ENCODE measurements around the gene TLX2.

- TF ChIP-seq CTCF (IDR thresholded peaks at IDR 0.05) (no peak), EP300 (IDR thresholded peaks at IDR 0.05) (no peak), POLR2A (IDR thresholded peaks at IDR 0.05) (no peak), POLR2AphosphoS5 (IDR thresholded peaks at IDR 0.05) (peak in 1 of 4 donors; percentile 29)
These were observed 52.5 kb downstream of the TLX2 start for GRCh38 chr2:74566754-74567085.

Data from sigmoid colon (tissue), 4 donors.